Transverse colon (tissue), 4 donors: Measurements from ENCODE around the gene SLC25A13. TPM values are rescaled to one million over a fixed set of nuclear protein-coding genes. Genes with fewer than 3 reads are reported as not detected.

Experiments
- DNase-seq: peaks from one replicate; pipeline ENCODE4 v3.0.0-alpha.2; 2019
- H3K27ac ChIP-seq, 4 donors: fragments of 200-600 bp; sonication (generic); 2 replicates each; pipeline ENCODE4 v1.5.1; 2016 to 2018; ENCODE audit warnings: inconsistent platforms in 4 of 4
- H3K27me3 ChIP-seq: fragments of 200-600 bp; sonication (generic); 2 replicates; pipeline ENCODE4 v1.5.1; 2017; ENCODE audit warnings: inconsistent platforms
- H3K36me3 ChIP-seq, 4 donors: fragments of 200-600 bp; sonication (generic); 2 replicates each; pipeline ENCODE4 v1.5.1; 2017 to 2019; ENCODE audit warnings: inconsistent platforms in 4 of 4
- H3K4me1 ChIP-seq, 4 donors: fragments of 200-600 bp; sonication (generic); 2 replicates each; pipeline ENCODE4 v1.5.1; 2017 to 2020; ENCODE audit warnings: inconsistent platforms in 4 of 4
- H3K4me3 ChIP-seq, 4 donors: fragments of 200-600 bp; sonication (generic); 1 replicate in 1 of 4; 2 replicates in 3 of 4; pipeline versions ENCODE4 v1.5.1 to v1.6.1; 2017 to 2019; ENCODE audit warnings: inconsistent platforms in 4 of 4
- H3K9me3 ChIP-seq, 2 donors: fragments of 200-600 bp; sonication (generic); 2 replicates each; pipeline ENCODE4 v1.5.1; 2017 to 2019; ENCODE audit warnings: inconsistent platforms in 2 of 2
- EP300 ChIP-seq: sonication (generic); formaldehyde crosslinking; IDR thresholded peaks from one replicate; pipeline ENCODE4 v1.6.1; 2017; ENCODE audit warnings: antibody characterized with exemption, low read depth
- POLR2A ChIP-seq: fragments of 450-650 bp; IDR thresholded peaks from one replicate; pipeline ENCODE4 v1.6.1; 2016; ENCODE audit warnings: antibody characterized with exemption, mild to moderate bottlenecking, moderate library complexity
- POLR2AphosphoS5 ChIP-seq, 3 donors: sonication (generic); formaldehyde crosslinking; IDR thresholded peaks; one replicate each; pipeline ENCODE4 v1.6.1; 2016; ENCODE audit warnings: antibody characterized with exemption in 3 of 3
- WGBS, 2 donors: methylation state at CpG; one replicate each; pipeline ENCODE4 v1.1.5; 2018; ENCODE audit warnings: low coverage in 1 of 2; 5-methylcytosine and 5-hydroxymethylcytosine counted together
- in situ Hi-C, 4 donors: fragments of 200-750 bp; cut with MboI; loops; one replicate each; pipeline versions ENCODE4 v1.15.0 to v1.15.1; 2017; ENCODE audit warnings: low sequenced_read_pairs in 3 of 4, low pct_ligation_motif_present in 1 of 4, low pct_unique_long_range_greater_than_20kb in 1 of 4
- intact Hi-C: fragments of 100-400 bp; cut with DNase I; formaldehyde crosslinking; loops from one replicate; pipeline ENCODE4 v1.15.1; 2023; ENCODE audit warnings: low total_unique reads
- total RNA-seq, 4 donors: library from RNA; depleted of rRNA; stranded (reverse); fragments of >200 nt; gene quantifications; one replicate each; pipeline ENCODE4 v1.1.0, GENCODE V29; 2016
- TF ChIP-seq, protein P1 (sequence below), 5 experiments: fragments of 200-600 bp in 3 of 5; fragments of 450-650 bp in 2 of 5; sonication (generic) in 3 of 5; IDR thresholded peaks; 1 replicate in 2 of 5; 2 replicates in 3 of 5; pipeline ENCODE4 v1.5.1; 2016 to 2017; ENCODE audit warnings: antibody characterized with exemption in 5 of 5, inconsistent platforms in 3 of 5, mild to moderate bottlenecking in 2 of 5, moderate library complexity in 1 of 5

The SLC25A13 gene
- total RNA-seq, 4 donors from 2014 or later: 7.8 to 68.9 (median 59.6) TPM

GRCh38 chr7:96182424-96183158 lies 139.3 kb downstream of the SLC25A13 start:
- Histone ChIP-seq H3K4me3 (no peak overlapping the region), H3K4me1 (peaks cover 0 to 6% (median 0%) of the 10 kb centered on the region in 4 donors), H3K36me3 (peaks cover 0 to 26% (median 9%) of the 10 kb centered on the region in 4 donors), H3K27me3 (no peaks in the 10 kb centered on the region), H3K9me3 (no peaks in the 10 kb centered on the region), H3K27ac (no peak overlapping the region)
- 85 to 100% methylated on average over 3 to 5 of the region's 5 CpGs for WGBS, 2 donors
- TF ChIP-seq POLR2AphosphoS5 (IDR thresholded peaks at IDR 0.05) (no peak), POLR2A (no peak), EP300 (no peak)
- TF ChIP-seq, protein P1, sequence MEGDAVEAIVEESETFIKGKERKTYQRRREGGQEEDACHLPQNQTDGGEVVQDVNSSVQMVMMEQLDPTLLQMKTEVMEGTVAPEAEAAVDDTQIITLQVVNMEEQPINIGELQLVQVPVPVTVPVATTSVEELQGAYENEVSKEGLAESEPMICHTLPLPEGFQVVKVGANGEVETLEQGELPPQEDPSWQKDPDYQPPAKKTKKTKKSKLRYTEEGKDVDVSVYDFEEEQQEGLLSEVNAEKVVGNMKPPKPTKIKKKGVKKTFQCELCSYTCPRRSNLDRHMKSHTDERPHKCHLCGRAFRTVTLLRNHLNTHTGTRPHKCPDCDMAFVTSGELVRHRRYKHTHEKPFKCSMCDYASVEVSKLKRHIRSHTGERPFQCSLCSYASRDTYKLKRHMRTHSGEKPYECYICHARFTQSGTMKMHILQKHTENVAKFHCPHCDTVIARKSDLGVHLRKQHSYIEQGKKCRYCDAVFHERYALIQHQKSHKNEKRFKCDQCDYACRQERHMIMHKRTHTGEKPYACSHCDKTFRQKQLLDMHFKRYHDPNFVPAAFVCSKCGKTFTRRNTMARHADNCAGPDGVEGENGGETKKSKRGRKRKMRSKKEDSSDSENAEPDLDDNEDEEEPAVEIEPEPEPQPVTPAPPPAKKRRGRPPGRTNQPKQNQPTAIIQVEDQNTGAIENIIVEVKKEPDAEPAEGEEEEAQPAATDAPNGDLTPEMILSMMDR (IDR thresholded peaks at IDR 0.05): no peak
- in situ Hi-C loops: no loop called here
- intact Hi-C loops: no loop called here
- DNase-seq: no peak

GRCh38 chr7:96181174-96181573 lies 140.7 kb downstream of the SLC25A13 start:
- no peaks in the 10 kb centered on the region for H3K27me3 ChIP-seq
- H3K4me3 ChIP-seq: no peak overlapping the region
- peaks cover 0 to 26% (median 9%) of the 10 kb centered on the region in 4 donors for H3K36me3 ChIP-seq
- H3K27ac ChIP-seq: no peak overlapping the region
- DNase-seq: no peak
- TF ChIP-seq POLR2A (no peak), POLR2AphosphoS5 (IDR thresholded peaks at IDR 0.05) (no peak), EP300 (no peak)
- TF ChIP-seq, protein P1 (IDR thresholded peaks at IDR 0.05): no peak
- intact Hi-C loops (no loop called here), in situ Hi-C loops (no loop called here)
- no peaks in the 10 kb centered on the region for H3K4me1 ChIP-seq
- WGBS, 2 donors: 95 to 97% methylated on average over 3 of the region's 3 CpGs
- H3K9me3 ChIP-seq: no peaks in the 10 kb centered on the region

DNA sequence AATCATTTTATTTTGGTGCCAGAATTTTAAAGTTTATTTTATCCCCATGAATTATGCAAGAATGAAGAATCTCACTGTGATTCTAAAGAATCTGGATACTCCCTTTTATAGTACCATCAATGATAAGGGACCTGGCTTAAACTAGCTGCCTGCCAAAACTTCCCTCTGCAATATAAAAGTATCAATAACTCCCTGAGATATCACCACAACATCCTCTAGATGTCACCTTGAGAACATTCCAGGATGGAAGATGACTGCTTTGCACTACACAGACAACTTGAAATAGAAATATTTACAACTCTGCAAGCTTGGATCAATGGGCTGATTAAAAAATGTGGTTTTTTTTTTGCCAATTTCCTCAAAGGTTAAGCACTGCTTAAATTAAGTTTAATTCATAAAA lies 142.1 kb downstream of the SLC25A13 start:
- no peak overlapping the region for H3K4me3 ChIP-seq
- H3K27ac ChIP-seq: no peak overlapping the region
- H3K9me3 ChIP-seq: no peaks in the 10 kb centered on the region
- peaks cover 0 to 19% (median 9%) of the 10 kb centered on the region in 4 donors for H3K36me3 ChIP-seq
- intact Hi-C loops (no loop called here), in situ Hi-C loops (no loop called here)
- no peak for TF ChIP-seq POLR2A
- no peaks in the 10 kb centered on the region for H3K27me3 ChIP-seq
- H3K4me1 ChIP-seq: no peaks in the 10 kb centered on the region
- DNase-seq: no peak

- in situ Hi-C loops: no loop called here
- intact Hi-C loops: no loop called here
- TF ChIP-seq POLR2A: no peak
- TF ChIP-seq, protein P1 (IDR thresholded peaks at IDR 0.05): no peak
- TF ChIP-seq POLR2AphosphoS5 (IDR thresholded peaks at IDR 0.05): no peak
- TF ChIP-seq EP300: no peak
- H3K9me3 ChIP-seq: no peaks in the 10 kb centered on the region
- H3K36me3 ChIP-seq: peaks cover 0 to 16% (median 7%) of the 10 kb centered on the region in 4 donors
- H3K4me1 ChIP-seq: no peaks in the 10 kb centered on the region
- 80% methylated on average over 3 of the region's 3 CpGs for WGBS, 2 donors
- H3K27ac ChIP-seq: no peak overlapping the region
- no peak for DNase-seq
- H3K27me3 ChIP-seq: no peaks in the 10 kb centered on the region
- no peak overlapping the region for H3K4me3 ChIP-seq
These were observed 142.6 kb downstream of the SLC25A13 start for GRCh38 chr7:96179341-96179740.

- no peaks in the 10 kb centered on the region for H3K4me1 ChIP-seq
- H3K4me3 ChIP-seq: no peak overlapping the region
- in situ Hi-C loops: no loop called here
- 84 to 93% methylated on average over 2 of the region's 2 CpGs for WGBS, 2 donors
- no peaks in the 10 kb centered on the region for H3K27me3 ChIP-seq
- no peak for DNase-seq
- H3K9me3 ChIP-seq: no peaks in the 10 kb centered on the region
- H3K36me3 ChIP-seq: peaks cover 0 to 12% (median 4%) of the 10 kb centered on the region in 4 donors
- intact Hi-C loops: no loop called here
- H3K27ac ChIP-seq: no peak overlapping the region
- TF ChIP-seq EP300 (no peak), POLR2AphosphoS5 (IDR thresholded peaks at IDR 0.05) (no peak), POLR2A (no peak)
- TF ChIP-seq, protein P1 (IDR thresholded peaks at IDR 0.05): no peak
These were observed 143.3 kb downstream of the SLC25A13 start for GRCh38 chr7:96178581-96178980.
